Panc1 (cell line): ENCODE results near the gene AOC3. TPM values are rescaled to one million over a fixed set of nuclear protein-coding genes. Genes with fewer than 3 reads are reported as not detected.
"Not testable (repeated sequence)": the region's sequence is repeated elsewhere in the genome, so short reads cannot be mapped to it uniquely, and the experiment has no call there.

Source experiments
- ATAC-seq: fragments of 200-7000 bp; cut with Tn5 transposase; 2 replicates; pipeline ENCODE4 v1.9.1; 2020; ENCODE audit warnings: mild to moderate bottlenecking, moderate library complexity
- BruUV-seq: library from RNA; stranded (reverse); fragments of 400-500 nt; replicated peaks from 2 replicates; lab custom pipeline; 2021; lab: Mats Ljungman, UMichigan
- CTCF ChIA-PET: fragments of 300-600 bp; sonication (Branson Sonifier 250); formaldehyde crosslinking; loops from one replicate; lab custom pipeline; 2022; ENCODE audit warnings: antibody characterized with exemption; lab: Charles Lee
- POLR2A ChIA-PET: fragments of 300-600 bp; sonication (Branson Sonifier 250); formaldehyde crosslinking; loops from one replicate; lab custom pipeline; 2022; ENCODE audit warnings: antibody characterized with exemption; lab: Charles Lee
- DNase-seq: peaks from one replicate; pipeline ENCODE4 v3.0.0-alpha.2; 2010; ENCODE audit warnings: low read depth, low spot score
- H3K27ac ChIP-seq: 2 replicates; pipeline ENCODE4 v1.5.1; 2011; ENCODE audit warnings: mild to moderate bottlenecking, low read length, inconsistent platforms
- H3K27me3 ChIP-seq: fragments of 200-500 bp; sonication (Bioruptor generic); 2 replicates; pipeline ENCODE4 v1.6.0; 2014; ENCODE audit warnings: low read length, inconsistent platforms; ENCODE audit not compliant: control insufficient read depth, insufficient read depth
- H3K36me3 ChIP-seq: fragments of 200-500 bp; sonication (Bioruptor generic); 2 replicates; pipeline ENCODE4 v1.5.1; 2014; ENCODE audit warnings: inconsistent platforms, mild to moderate bottlenecking, low read length, moderate library complexity; ENCODE audit not compliant: control insufficient read depth, insufficient read depth
- H3K4me1 ChIP-seq: 2 replicates; pipeline ENCODE4 v1.5.1; 2011; ENCODE audit warnings: inconsistent platforms, mild to moderate bottlenecking, low read length, moderate library complexity; ENCODE audit not compliant: control insufficient read depth, insufficient read depth
- H3K4me3 ChIP-seq, 2 experiments: 2 replicates each; pipeline ENCODE4 v1.5.1; 2011 to 2012; ENCODE audit warnings: low read depth in 2 of 2, low read length in 2 of 2, mild to moderate bottlenecking in 2 of 2, inconsistent platforms in 1 of 2, moderate library complexity in 1 of 2
- H3K9me3 ChIP-seq: fragments of 200-500 bp; sonication (Bioruptor generic); 2 replicates; pipeline ENCODE4 v1.5.1; 2014; ENCODE audit warnings: low read depth, mild to moderate bottlenecking, inconsistent platforms, low read length, moderate library complexity; ENCODE audit not compliant: control insufficient read depth, insufficient read depth
- POLR2AphosphoS5 ChIP-seq: IDR thresholded peaks from 2 replicates; pipeline ENCODE4 v1.6.1; 2012; ENCODE audit warnings: mild to moderate bottlenecking, low read depth, low read length, moderate library complexity
- SIN3A ChIP-seq: IDR thresholded peaks from 2 replicates; pipeline ENCODE4 v1.6.1; 2012; ENCODE audit warnings: low read depth, mild to moderate bottlenecking, low read length, moderate library complexity, borderline replicate concordance; ENCODE audit not compliant: insufficient read depth
- TCF7L2 ChIP-seq: IDR thresholded peaks from 2 replicates; pipeline ENCODE4 v1.6.1; 2011; ENCODE audit warnings: mild to moderate bottlenecking, low read depth, low read length, inconsistent platforms
- in situ Hi-C: cut with HindIII; loops from 2 replicates; pipeline ENCODE4 v1.10.0; 2016; ENCODE audit warnings: low sequenced_read_pairs, low pct_unique_long_range_greater_than_20kb
- intact Hi-C: fragments of 100-400 bp; cut with micrococcal nuclease; formaldehyde crosslinking; loops from one replicate; pipeline ENCODE4 v1.10.0; 2022; ENCODE audit not compliant: unreplicated experiment
- total RNA-seq: library from RNA; stranded (reverse); gene quantifications from one replicate; pipeline ENCODE4 v1.2.1, GENCODE V29; 2021; ENCODE audit not compliant: unreplicated experiment
- TF ChIP-seq, protein P1 (sequence below), 2 experiments: IDR thresholded peaks; 2 replicates each; pipeline ENCODE4 v1.6.1; 2011 to 2012; ENCODE audit warnings: low read depth in 2 of 2, control low read depth in 1 of 2, low read length in 1 of 2, mild to moderate bottlenecking in 1 of 2, moderate library complexity in 1 of 2; ENCODE audit not compliant: insufficient read depth in 1 of 2
- TF ChIP-seq, protein P2 (sequence below): fragments of 450-650 bp; IDR thresholded peaks from 2 replicates; pipeline ENCODE4 v1.5.1; 2017; ENCODE audit warnings: mild to moderate bottlenecking

The AOC3 gene
- total RNA-seq, 1 experiment from 2014 or later, result 0.21 TPM

DNA sequence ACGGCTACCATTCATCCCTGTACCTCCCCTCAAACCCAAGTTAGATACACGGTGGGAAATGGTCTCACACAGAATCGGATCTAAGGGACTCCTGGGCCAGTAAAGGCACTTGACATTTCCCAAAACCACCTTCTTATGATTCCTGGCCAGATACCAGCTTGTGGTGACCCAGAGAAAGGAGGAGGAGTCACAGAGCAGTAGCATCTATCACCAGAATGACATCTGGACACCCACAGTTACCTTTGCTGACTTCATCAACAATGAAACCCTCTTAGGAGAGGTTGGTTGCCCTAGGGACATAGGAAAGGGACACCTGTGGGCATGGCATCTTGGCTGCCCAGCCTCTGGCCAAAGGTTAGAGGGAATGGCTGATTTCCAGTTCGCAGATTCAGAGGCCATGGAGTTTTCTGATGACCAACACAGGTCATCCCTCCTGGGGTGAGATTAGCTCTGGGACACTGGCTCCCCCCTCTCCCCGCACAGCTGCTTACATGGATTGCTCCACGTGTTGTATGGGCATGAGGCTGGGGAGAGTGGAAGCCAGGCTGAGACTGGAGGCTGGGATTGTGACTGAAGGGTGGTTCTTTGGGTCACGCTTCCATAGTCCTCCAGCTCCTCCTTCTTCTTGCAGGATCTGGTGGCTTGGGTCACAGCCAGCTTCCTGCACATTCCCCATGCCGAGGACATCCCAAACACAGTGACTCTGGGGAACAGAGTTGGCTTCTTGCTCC lies 1.4 kb upstream of the AOC3 start:
- no TSS peak for BruUV-seq
- in situ Hi-C loops (no loop called here), intact Hi-C loops (loop anchor here (5.0 kb wide), 1 partner anchor 88 kb away; no protein-coding TSS in a partner anchor)
- POLR2A ChIA-PET, result no interaction called here
- CTCF ChIA-PET, result no interaction called here
- no peak for DNase-seq
- Histone ChIP-seq H3K27ac (no peak overlapping the region), H3K4me1 (no peaks in the 10 kb centered on the region), H3K27me3 (no peaks in the 10 kb centered on the region), H3K4me3 (no peak overlapping the region), H3K36me3 (no peaks in the 10 kb centered on the region), H3K9me3 (no peaks in the 10 kb centered on the region)
- ATAC-seq, result no peak
- TF ChIP-seq, protein P1, sequence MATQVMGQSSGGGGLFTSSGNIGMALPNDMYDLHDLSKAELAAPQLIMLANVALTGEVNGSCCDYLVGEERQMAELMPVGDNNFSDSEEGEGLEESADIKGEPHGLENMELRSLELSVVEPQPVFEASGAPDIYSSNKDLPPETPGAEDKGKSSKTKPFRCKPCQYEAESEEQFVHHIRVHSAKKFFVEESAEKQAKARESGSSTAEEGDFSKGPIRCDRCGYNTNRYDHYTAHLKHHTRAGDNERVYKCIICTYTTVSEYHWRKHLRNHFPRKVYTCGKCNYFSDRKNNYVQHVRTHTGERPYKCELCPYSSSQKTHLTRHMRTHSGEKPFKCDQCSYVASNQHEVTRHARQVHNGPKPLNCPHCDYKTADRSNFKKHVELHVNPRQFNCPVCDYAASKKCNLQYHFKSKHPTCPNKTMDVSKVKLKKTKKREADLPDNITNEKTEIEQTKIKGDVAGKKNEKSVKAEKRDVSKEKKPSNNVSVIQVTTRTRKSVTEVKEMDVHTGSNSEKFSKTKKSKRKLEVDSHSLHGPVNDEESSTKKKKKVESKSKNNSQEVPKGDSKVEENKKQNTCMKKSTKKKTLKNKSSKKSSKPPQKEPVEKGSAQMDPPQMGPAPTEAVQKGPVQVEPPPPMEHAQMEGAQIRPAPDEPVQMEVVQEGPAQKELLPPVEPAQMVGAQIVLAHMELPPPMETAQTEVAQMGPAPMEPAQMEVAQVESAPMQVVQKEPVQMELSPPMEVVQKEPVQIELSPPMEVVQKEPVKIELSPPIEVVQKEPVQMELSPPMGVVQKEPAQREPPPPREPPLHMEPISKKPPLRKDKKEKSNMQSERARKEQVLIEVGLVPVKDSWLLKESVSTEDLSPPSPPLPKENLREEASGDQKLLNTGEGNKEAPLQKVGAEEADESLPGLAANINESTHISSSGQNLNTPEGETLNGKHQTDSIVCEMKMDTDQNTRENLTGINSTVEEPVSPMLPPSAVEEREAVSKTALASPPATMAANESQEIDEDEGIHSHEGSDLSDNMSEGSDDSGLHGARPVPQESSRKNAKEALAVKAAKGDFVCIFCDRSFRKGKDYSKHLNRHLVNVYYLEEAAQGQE (IDR thresholded peaks at IDR 0.05; ENCODE audit: insufficient read depth in 1 of 2, low read depth in 2 of 2, low read length in 1 of 2), result no peak
- TF ChIP-seq POLR2AphosphoS5, result no peak
- TF ChIP-seq SIN3A, result no peak
- TF ChIP-seq, protein P2, sequence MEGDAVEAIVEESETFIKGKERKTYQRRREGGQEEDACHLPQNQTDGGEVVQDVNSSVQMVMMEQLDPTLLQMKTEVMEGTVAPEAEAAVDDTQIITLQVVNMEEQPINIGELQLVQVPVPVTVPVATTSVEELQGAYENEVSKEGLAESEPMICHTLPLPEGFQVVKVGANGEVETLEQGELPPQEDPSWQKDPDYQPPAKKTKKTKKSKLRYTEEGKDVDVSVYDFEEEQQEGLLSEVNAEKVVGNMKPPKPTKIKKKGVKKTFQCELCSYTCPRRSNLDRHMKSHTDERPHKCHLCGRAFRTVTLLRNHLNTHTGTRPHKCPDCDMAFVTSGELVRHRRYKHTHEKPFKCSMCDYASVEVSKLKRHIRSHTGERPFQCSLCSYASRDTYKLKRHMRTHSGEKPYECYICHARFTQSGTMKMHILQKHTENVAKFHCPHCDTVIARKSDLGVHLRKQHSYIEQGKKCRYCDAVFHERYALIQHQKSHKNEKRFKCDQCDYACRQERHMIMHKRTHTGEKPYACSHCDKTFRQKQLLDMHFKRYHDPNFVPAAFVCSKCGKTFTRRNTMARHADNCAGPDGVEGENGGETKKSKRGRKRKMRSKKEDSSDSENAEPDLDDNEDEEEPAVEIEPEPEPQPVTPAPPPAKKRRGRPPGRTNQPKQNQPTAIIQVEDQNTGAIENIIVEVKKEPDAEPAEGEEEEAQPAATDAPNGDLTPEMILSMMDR, result no peak
- no peak for TF ChIP-seq TCF7L2

DNA sequence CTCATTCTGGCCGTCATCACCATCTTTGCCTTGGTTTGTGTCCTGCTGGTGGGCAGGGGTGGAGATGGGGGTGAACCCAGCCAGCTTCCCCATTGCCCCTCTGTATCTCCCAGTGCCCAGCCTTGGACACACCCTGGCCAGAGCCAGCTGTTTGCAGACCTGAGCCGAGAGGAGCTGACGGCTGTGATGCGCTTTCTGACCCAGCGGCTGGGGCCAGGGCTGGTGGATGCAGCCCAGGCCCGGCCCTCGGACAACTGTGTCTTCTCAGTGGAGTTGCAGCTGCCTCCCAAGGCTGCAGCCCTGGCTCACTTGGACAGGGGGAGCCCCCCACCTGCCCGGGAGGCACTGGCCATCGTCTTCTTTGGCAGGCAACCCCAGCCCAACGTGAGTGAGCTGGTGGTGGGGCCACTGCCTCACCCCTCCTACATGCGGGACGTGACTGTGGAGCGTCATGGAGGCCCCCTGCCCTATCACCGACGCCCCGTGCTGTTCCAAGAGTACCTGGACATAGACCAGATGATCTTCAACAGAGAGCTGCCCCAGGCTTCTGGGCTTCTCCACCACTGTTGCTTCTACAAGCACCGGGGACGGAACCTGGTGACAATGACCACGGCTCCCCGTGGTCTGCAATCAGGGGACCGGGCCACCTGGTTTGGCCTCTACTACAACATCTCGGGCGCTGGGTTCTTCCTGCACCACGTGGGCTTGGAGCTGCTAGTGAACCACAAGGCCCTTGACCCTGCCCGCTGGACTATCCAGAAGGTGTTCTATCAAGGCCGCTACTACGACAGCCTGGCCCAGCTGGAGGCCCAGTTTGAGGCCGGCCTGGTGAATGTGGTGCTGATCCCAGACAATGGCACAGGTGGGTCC lies 607 bp downstream of the AOC3 start:
- H3K4me3 ChIP-seq, H3K27ac ChIP-seq, H3K4me1 ChIP-seq, H3K27me3 ChIP-seq, CTCF ChIA-PET, H3K9me3 ChIP-seq, intact Hi-C loops, POLR2A ChIA-PET, in situ Hi-C loops, H3K36me3 ChIP-seq, ATAC-seq, BruUV-seq, DNase-seq: not testable (repeated sequence)
